GM12873 (cell line): ENCODE measurements around the gene ZFP69.

Source experiments
- TF ChIP-seq, protein P1 (sequence below): IDR thresholded peaks from 2 replicates; pipeline ENCODE4 v1.5.1; 2012; ENCODE audit warnings: low read depth, mild to moderate bottlenecking, moderate library complexity, low read length, control low read depth; ENCODE audit not compliant: insufficient read depth; ENCODE audit errors: missing control alignments

The ZFP69 gene

DNA sequence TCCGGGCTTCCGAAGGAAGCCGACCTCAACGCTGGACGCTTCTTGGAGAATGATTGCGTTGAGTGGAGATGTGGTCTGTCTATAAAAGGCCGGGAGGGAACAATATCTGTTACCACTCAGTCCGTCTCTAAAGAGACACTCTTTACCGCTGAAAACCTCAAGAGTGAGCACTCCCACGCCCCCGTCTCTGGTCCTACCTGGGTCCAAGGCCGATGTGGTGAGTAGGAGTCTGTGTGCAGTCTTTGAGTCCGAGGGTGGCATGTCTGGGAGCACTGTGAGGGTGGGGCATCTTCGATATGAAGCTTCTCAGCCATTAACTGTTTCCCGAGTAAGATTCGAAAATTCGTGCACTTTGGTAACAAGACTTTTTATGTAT, 576 bp downstream of the ZFP69 start:
- TF ChIP-seq, protein P1, sequence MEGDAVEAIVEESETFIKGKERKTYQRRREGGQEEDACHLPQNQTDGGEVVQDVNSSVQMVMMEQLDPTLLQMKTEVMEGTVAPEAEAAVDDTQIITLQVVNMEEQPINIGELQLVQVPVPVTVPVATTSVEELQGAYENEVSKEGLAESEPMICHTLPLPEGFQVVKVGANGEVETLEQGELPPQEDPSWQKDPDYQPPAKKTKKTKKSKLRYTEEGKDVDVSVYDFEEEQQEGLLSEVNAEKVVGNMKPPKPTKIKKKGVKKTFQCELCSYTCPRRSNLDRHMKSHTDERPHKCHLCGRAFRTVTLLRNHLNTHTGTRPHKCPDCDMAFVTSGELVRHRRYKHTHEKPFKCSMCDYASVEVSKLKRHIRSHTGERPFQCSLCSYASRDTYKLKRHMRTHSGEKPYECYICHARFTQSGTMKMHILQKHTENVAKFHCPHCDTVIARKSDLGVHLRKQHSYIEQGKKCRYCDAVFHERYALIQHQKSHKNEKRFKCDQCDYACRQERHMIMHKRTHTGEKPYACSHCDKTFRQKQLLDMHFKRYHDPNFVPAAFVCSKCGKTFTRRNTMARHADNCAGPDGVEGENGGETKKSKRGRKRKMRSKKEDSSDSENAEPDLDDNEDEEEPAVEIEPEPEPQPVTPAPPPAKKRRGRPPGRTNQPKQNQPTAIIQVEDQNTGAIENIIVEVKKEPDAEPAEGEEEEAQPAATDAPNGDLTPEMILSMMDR, result no peak

DNA sequence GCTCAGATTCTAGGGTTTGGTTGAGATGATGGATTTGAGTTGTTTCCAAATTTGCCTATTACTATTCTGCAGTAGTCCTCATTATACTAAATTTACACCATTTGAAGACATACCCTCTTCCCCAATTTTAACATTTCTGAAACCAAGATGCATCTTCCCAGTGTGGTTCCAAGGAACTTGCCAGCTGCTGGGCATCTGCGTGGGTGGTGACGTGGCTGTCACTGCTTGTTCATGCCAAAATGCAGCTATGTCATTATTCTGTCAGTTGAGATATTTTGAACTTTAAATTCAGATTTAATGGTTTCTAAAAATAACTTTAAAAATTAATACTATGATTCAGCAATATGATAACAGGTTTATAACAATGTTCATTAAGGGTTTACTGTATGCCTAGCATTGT, 1.2 kb downstream of the ZFP69 start:
- TF ChIP-seq, protein P1, result no peak

GRCh38 chr1:40479156-40479555, 2.1 kb downstream of the ZFP69 start:
- TF ChIP-seq, protein P1, result no peak

GRCh38 chr1:40495315-40495903, 18.3 kb downstream of the ZFP69 start:
- TF ChIP-seq, protein P1, result no peak

GRCh38 chr1:40507973-40508372, 30.9 kb downstream of the ZFP69 start:
- TF ChIP-seq, protein P1, result no peak

DNA sequence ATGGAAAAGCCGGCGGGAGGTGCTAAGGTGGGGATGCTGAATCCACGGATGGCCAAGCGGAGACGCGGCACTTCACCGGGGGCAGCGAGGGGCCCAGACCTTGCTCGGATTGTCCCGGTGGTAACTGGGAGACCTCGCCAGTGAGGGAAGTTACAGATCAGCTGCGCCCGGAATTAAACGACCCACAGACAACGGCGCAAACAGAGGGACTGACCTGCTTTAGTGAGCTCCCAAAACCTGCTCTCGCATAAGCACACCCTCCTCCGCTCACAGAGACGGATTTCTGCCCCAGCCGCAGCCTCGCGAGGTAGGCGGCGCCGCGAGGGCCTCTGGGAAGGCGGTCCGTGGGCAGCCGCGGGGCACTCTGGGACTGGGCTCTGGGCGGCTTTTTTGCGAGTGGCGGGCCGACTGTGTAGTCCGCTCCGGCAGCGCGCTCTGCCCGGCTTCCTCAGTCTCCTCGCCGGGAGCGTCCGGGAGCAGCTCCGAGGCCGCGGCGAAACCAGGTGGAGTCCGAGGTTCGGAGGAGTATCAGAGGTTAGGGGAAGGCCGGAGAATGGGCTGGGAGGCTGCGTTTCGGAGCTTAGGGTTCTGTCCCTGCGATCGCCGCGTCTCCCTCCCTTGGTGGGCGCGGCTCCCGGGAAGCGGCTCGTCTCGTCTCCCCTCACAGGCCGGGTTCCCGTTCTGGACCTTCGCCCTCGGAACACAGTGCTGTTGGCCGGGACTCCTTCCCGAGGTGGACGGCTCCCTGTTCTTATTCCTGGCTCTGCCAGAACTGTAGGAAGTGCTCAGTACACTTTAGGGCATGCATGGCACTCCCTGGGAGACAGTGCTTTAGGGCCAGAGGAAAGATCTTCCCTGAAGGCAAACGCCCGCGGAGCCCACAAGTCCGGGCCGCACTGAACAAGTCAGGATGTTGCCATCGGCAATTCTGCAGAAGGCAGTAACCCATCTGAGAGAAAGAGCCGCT, 31.6 kb downstream of the ZFP69 start, which contains the start of gene EXO5:
EXO5 (plus strand) TSS at position 393 of the 967 bp plus-strand sequence. CDS start 5,778 bp downstream, outside the sequence.
- TF ChIP-seq, protein P1, result no peak

DNA sequence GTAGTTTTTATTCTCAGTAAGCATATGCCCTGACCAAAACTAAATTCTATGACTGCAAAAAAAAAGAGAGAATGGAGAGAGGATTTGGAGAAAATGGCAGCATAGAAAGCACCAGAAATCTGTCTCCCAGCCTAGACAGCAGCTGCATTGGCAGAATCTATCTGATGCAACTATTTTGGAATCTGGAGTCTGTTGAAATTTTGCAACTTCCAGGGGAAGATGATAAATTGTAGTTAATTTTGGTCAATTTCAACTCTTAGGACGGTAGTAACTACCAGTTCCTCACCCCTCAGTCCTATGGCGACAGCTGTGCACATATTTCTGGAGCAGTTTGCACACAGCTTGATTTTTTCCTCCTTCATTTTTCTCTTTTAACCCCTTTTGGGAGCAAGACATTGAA, 42.4 kb downstream of the ZFP69 start:
- TF ChIP-seq, protein P1, result no peak
